Measurements from ENCODE around the gene RCL1. TPM values are rescaled to one million over a fixed set of nuclear protein-coding genes. Genes with fewer than 3 reads are reported as not detected.

RCL1 gene
- polyA plus RNA-seq, 1 of the 3 experiments (the other 2 are of a cell fraction) = 18.4 TPM

GRCh38 chr9:4832786-4833579 lies 40.2 kb downstream of the RCL1 start (continued):
- TF ChIP-seq MXI1 (IDR thresholded peaks at IDR 0.05; ENCODE audit: low read depth, low read length) (no peak), SIN3A (IDR thresholded peaks at IDR 0.05; ENCODE audit: borderline replicate concordance, low read depth, low read length) (no peak), TAF1 (IDR thresholded peaks at IDR 0.05; ENCODE audit: borderline replicate concordance, low read depth, low read length) (no peak), NFIC (IDR thresholded peaks at IDR 0.05; ENCODE audit: borderline replicate concordance) (no peak), EZH2phosphoT487 (IDR thresholded peaks at IDR 0.05; ENCODE audit: borderline replicate concordance, low read depth) (no peak), FOXM1 (IDR thresholded peaks at IDR 0.05; ENCODE audit: low read depth) (0 out of 2 replicates have a peak, but pooled peaks have one; percentile 17), USF1 (IDR thresholded peaks at IDR 0.05; ENCODE audit: borderline replicate concordance, low read depth) (no peak), PBX3 (IDR thresholded peaks at IDR 0.05) (peak; percentile 63), MEF2A (IDR thresholded peaks at IDR 0.05; ENCODE audit: borderline replicate concordance, low read depth) (no peak), CTCF (IDR thresholded peaks at IDR 0.05) (no peak), YY1 (IDR thresholded peaks at IDR 0.05; ENCODE audit: low read depth) (no peak), RXRA (IDR thresholded peaks at IDR 0.05; ENCODE audit: borderline replicate concordance, low read depth) (peak; percentile 75; the same call in 1 of the 2 replicates), FOXJ3 (CRISPR knock-in tag; IDR thresholded peaks at IDR 0.05) (no peak), RAD21 (IDR thresholded peaks at IDR 0.05; ENCODE audit: low read length) (no peak)

GRCh38 chr9:4833781-4834560 lies 41.2 kb downstream of the RCL1 start:
- H3K9me2 ChIP-seq = no peaks in the 10 kb centered on the region
- H2AFZ ChIP-seq (ENCODE audit: low read depth) = no peak overlapping the region
- H3K9ac ChIP-seq = peak overlapping the region; percentile 54; the same call in 1 of the 2 replicates
- TF ChIP-seq JUND (IDR thresholded peaks at IDR 0.05) = peak; percentile 15; the same call in 1 of the 2 replicates
- no peak for TF ChIP-seq YY1 (IDR thresholded peaks at IDR 0.05; ENCODE audit: low read depth)
- H3K4me2 ChIP-seq = peak overlapping the region; percentile 29
- H3K27ac ChIP-seq (ENCODE audit: low read depth in 2 of 2, low read length in 1 of 2) = peak overlapping the region in 1 of 2 experiments; percentile 94; a peak in 2 of 4 replicates
- H3K27me3 ChIP-seq (ENCODE audit: insufficient read depth) = no peaks in the 10 kb centered on the region
- peaks cover 0 to 16% of the 10 kb centered on the region in 2 experiments for H3K36me3 ChIP-seq (replicated peaks in 1 of 2; ENCODE audit: control insufficient read depth in 1 of 2, insufficient read depth in 2 of 2, low read length in 1 of 2)
- DNase-seq = no peak
- 80% methylated on average over 11 of the region's 11 CpGs for WGBS (ENCODE audit: low lambda C conversion rate)
- peaks cover 0 to 32% of the 10 kb centered on the region in 2 experiments; a peak in 1 of 4 replicates for H3K4me1 ChIP-seq (ENCODE audit: control insufficient read depth in 1 of 2, insufficient read depth in 2 of 2, low read depth in 1 of 2, low read length in 1 of 2)
- H3K79me2 ChIP-seq (ENCODE audit: insufficient read depth) = peaks cover 21% of the 10 kb centered on the region
- peaks cover 15% of the 10 kb centered on the region for H3F3A ChIP-seq (replicated peaks; ENCODE audit: insufficient read depth)
- H3K4me3 ChIP-seq (ENCODE audit: low read depth in 2 of 2, low read length in 1 of 2) = 0 out of 4 replicates have a peak overlapping the region, but pooled peaks of 1 of the 2 experiments have one; percentile 10
- ChIA-PET POLR2A (no interaction called here), CTCF (interaction anchor here (1.1 kb wide), 1 partner anchor 65 kb away, joined by 3 read pairs; no protein-coding TSS in a partner anchor)
- no peaks in the 10 kb centered on the region for H3K9me3 ChIP-seq
- H4K20me1 ChIP-seq (ENCODE audit: insufficient read depth) = no peaks in the 10 kb centered on the region
